ENCODE data around the gene ADCY10. TPM values are rescaled to one million over a fixed set of nuclear protein-coding genes. Genes with fewer than 3 reads are reported as not detected.
"Not testable (repeated sequence)": the region's sequence is repeated elsewhere in the genome, so short reads cannot be mapped to it uniquely, and the experiment has no call there.

Gene ADCY10
- total RNA-seq, 1 donor from 2014 or later, result not detected

DNA sequence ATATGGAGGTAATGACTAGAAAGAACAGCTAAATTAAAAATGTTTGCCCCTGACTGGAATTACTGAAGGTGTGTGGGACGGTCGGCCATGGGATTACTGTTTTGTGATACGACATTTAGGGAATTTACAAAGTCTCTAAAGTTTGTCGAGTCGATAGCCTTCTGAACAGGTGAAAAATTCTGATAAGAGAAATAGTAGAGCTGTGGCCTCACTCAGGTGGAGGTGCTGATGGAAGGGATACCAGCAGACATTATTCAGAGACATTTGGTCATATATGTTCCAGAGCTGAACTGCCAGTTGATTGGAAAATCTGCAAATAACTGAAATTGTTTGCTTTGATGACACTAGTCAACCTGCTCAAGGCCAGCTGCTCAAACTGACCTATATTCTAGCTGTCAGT, 71.1 kb downstream of the ADCY10 start:
- DNase-seq (ENCODE audit: low read depth), result no peak
- H3K4me3 ChIP-seq (ENCODE audit: low read depth, low read length), result no peak overlapping the region
- TF ChIP-seq, protein P1, sequence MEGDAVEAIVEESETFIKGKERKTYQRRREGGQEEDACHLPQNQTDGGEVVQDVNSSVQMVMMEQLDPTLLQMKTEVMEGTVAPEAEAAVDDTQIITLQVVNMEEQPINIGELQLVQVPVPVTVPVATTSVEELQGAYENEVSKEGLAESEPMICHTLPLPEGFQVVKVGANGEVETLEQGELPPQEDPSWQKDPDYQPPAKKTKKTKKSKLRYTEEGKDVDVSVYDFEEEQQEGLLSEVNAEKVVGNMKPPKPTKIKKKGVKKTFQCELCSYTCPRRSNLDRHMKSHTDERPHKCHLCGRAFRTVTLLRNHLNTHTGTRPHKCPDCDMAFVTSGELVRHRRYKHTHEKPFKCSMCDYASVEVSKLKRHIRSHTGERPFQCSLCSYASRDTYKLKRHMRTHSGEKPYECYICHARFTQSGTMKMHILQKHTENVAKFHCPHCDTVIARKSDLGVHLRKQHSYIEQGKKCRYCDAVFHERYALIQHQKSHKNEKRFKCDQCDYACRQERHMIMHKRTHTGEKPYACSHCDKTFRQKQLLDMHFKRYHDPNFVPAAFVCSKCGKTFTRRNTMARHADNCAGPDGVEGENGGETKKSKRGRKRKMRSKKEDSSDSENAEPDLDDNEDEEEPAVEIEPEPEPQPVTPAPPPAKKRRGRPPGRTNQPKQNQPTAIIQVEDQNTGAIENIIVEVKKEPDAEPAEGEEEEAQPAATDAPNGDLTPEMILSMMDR (conservative IDR thresholded peaks at IDR 0.05; ENCODE audit: low read depth, low read length), result no peak

DNA sequence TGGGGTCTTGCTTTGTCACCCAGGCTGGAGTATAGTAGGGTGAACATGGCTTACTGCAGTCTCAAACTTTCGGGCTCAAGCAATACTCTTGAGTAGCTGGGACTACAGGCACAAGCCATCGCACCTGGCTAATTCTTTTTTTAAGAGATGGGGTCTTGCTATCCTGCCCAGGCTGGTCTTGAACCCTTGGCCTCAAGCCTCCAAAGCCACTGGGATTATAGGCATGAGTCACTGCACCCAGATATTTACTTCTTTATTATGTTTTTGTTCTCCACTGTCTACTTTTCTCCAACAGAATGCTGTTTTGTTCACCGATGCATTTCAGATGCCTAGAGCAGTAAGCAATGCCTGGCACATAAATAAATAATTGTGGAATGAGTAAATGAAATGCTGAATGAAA, 72.4 kb downstream of the ADCY10 start:
- no peak for DNase-seq (ENCODE audit: low read depth)
- TF ChIP-seq, protein P1 (conservative IDR thresholded peaks at IDR 0.05; ENCODE audit: low read depth, low read length), result no peak
- no peak overlapping the region for H3K4me3 ChIP-seq (ENCODE audit: low read depth, low read length)

DNA sequence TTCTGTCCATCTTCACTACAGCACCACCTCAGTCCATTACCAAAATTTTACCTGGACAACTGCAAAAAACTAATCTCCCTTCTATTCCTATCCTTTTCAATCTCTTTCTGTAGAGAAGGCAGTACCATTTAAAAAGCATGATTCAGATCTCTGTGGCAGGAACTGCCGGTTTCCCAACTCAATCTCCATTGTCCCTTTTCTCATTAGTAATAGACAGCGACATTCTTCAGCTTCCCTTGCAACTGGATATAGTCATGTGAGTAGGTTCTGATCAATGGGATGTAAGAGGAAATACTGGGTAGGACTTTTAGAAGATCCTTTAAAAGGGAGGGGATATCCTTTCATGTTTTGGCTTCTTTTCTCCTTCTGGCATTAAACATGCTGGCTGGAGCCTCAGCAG, 74.9 kb downstream of the ADCY10 start:
- no peak overlapping the region for H3K4me3 ChIP-seq (ENCODE audit: low read depth, low read length)
- TF ChIP-seq, protein P1 (conservative IDR thresholded peaks at IDR 0.05; ENCODE audit: low read depth, low read length), result no peak
- no peak for DNase-seq (ENCODE audit: low read depth)

DNA sequence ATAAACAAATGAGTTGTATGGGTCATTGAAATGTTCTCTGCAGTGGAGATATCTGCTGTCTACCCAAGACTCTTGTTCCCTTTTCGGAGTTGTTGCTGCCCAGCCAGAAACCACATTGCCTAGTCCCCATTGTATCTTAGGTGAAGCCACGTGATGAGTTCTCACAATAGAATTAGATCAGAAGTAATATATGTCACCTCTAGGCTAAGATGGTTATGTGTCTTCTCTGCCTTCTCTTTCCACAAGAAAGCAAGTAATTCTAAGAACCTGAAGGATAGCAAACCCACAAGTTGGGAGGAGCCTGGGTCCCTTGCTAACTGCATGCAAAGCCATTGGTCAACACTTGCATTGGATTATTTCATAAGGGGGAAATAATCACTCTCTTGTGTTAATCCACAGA, 76.6 kb downstream of the ADCY10 start:
- no peak for DNase-seq (ENCODE audit: low read depth)
- H3K4me3 ChIP-seq (ENCODE audit: low read depth, low read length), result no peak overlapping the region
- TF ChIP-seq, protein P1 (conservative IDR thresholded peaks at IDR 0.05; ENCODE audit: low read depth, low read length), result no peak

DNA sequence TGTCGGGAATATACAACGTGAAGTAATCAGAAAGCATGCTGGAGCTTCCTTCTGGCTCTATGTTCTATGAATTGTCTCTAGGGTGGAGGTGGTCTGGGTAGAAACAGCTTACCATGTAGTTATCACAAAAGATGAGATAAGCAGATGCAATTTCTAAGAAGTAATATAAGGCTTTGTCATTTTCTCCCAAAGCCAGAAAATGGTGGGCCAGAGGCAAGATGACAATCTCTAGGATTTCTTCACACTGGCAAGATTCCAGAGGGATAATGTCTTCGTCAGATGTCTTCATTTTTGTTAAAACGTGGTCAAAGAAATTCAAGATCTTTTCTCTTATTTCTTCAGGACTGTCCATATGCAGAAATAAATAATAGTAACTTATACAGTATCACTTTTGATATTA, 77.7 kb downstream of the ADCY10 start:
- TF ChIP-seq, protein P1 (conservative IDR thresholded peaks at IDR 0.05; ENCODE audit: low read depth, low read length), result no peak
- no peak overlapping the region for H3K4me3 ChIP-seq (ENCODE audit: low read depth, low read length)
- no peak for DNase-seq (ENCODE audit: low read depth)

DNA sequence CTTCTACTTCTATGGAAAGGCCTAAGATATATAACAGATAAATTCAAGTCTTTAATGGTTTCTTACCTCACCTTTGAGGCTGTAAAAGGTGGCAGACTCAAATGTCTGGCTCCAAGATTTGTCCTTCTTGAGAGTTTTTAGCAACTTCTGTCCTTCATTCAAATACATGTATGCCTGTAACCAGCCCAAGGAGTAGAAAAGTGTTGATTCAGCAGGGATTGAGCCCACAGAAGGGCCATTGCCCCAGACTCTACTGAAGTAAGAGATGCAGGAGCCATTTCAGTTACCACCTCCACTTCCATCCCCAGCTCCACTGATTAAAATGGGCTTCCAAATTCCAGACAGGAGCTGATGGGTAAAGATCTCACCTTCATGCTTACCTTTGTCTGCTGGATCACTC, 80.0 kb downstream of the ADCY10 start:
- TF ChIP-seq, protein P1 (conservative IDR thresholded peaks at IDR 0.05; ENCODE audit: low read depth, low read length), result no peak
- no peak for DNase-seq (ENCODE audit: low read depth)
- no peak overlapping the region for H3K4me3 ChIP-seq (ENCODE audit: low read depth, low read length)

DNA sequence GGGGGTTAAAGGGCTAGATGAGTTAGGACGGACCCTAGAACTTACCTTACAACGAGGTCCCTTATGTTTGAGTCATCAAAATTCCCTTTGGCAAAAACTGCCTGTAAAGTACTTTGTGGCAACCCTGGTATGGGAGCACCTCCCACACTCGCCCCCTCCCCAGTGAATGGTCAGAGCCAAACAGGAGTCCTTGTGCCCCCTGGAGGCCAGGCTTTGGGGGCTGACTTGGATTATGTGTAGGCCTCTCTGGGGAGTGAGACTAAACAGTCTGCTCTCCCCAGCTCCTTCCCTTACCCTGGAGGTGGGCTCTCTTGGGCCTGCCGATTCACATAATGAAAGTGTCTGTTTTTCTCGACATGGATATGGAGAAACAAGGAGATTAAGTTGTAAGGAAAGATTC, 81.2 kb downstream of the ADCY10 start:
- no peak overlapping the region for H3K4me3 ChIP-seq (ENCODE audit: low read depth, low read length)
- no peak for DNase-seq (ENCODE audit: low read depth)
- TF ChIP-seq, protein P1 (conservative IDR thresholded peaks at IDR 0.05; ENCODE audit: low read depth, low read length), result no peak

DNA sequence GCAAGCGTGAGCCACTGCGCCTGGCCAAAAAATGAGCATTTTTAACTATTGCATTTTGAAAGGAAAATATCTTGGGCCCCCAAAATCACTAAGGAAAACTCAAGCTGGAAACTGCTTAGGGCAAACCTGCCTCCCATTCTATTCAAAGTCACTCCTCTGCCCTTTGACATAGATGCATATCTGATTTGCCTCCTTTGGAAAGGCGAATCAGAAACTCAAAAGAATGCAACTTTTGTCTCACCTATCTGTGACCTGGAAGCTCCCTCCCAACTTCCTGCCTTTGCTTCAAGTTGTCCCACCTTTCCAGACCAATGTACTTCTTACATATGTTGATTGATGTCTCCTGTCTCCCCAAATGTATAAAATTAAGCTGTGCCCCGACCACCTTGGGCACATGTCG, 83.3 kb downstream of the ADCY10 start:
- H3K4me3 ChIP-seq (ENCODE audit: low read depth, low read length); DNase-seq (ENCODE audit: low read depth): not testable (repeated sequence)

All from epithelial cell of proximal tubule (primary cell).